ENCODE measurements around the gene DOCK2. TPM values are rescaled to one million over a fixed set of nuclear protein-coding genes. Genes with fewer than 3 reads are reported as not detected.

The DOCK2 gene
- total RNA-seq, 1 experiment from 2014 or later = 3.5 TPM

DNA sequence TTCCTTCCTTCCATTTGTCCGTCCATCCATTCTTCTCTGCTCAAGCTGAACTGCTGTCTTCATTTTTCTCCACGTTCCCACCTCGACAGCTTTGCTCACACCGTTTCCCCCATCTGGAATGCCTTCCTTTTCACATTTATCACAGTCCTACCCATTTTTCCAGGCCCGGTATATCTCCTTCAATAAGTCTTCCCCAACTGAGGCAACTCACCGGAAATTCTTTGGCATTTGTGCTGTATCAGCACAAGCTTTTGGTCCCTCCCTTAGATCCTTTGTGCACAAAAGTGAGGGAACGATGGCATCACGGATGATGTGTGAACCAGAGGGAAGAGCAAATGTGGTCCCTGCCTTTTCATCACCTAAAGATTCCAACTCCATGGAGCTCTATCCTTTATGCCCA lies 388.8 kb downstream of the DOCK2 start:
- Histone ChIP-seq H3K4me1 (replicated peaks) (no peaks in the 10 kb centered on the region), H3K27me3 (replicated peaks) (peaks cover 10% of the 10 kb centered on the region; the same call in 1 of the 2 replicates), H3K36me3 (no peaks in the 10 kb centered on the region), H3K4me3 (no peak overlapping the region), H3K9me3 (replicated peaks) (no peaks in the 10 kb centered on the region), H3K27ac (no peak overlapping the region)
- no peak for DNase-seq (ENCODE audit: low read depth in 1 of 2, low spot score in 2 of 2)

DNA sequence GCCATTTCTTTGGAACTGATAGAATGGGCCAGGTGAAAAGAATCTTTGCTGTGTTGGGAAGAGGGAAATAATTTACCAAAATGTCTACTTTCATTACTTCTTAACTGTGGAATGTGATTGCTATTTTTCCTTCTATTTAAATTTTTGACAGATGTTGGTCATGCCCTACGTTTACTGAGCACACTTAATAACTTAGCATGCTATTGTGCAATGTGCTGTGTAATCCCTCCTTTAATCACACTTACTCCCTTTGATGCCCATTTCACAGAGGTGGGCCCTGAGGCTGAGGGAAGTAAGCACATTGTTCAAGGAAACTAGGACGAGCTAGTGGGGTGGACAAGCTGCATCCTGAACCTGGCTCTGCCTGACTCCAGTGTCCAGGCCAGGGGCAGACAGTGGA lies 391.0 kb downstream of the DOCK2 start:
- no peaks in the 10 kb centered on the region for H3K36me3 ChIP-seq
- no peaks in the 10 kb centered on the region for H3K4me1 ChIP-seq (replicated peaks)
- H3K9me3 ChIP-seq (replicated peaks) = no peaks in the 10 kb centered on the region
- no peak overlapping the region for H3K4me3 ChIP-seq
- DNase-seq (ENCODE audit: low read depth in 1 of 2, low spot score in 2 of 2) = no peak
- H3K27ac ChIP-seq = no peak overlapping the region
- H3K27me3 ChIP-seq (replicated peaks) = peaks cover 13% of the 10 kb centered on the region

DNA sequence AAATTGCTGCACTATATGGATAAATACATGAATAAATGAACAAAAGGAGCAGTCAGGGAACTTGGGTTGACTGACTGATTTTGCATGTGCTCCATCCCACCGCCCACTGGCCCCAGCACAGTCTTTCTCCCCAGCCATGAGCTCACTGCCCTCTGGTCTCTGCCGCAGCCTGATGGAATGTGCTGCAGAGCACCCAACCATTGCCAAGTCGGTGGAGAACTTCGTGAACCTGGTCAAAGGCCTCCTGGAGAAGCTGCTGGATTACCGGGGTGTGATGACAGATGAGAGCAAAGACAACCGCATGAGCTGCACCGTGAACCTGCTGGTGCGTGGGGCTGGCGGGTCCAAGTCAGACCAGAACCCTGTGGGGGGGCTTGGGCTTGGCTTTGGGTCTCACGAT lies 397.2 kb downstream of the DOCK2 start:
- H3K27me3 ChIP-seq (replicated peaks) = peaks cover 4% of the 10 kb centered on the region; the same call in 1 of the 2 replicates
- no peak overlapping the region for H3K4me3 ChIP-seq
- no peaks in the 10 kb centered on the region for H3K36me3 ChIP-seq
- no peaks in the 10 kb centered on the region for H3K4me1 ChIP-seq (replicated peaks)
- H3K27ac ChIP-seq = no peak overlapping the region
- no peaks in the 10 kb centered on the region for H3K9me3 ChIP-seq (replicated peaks)
- DNase-seq (ENCODE audit: low read depth in 1 of 2, low spot score in 2 of 2) = no peak

DNA sequence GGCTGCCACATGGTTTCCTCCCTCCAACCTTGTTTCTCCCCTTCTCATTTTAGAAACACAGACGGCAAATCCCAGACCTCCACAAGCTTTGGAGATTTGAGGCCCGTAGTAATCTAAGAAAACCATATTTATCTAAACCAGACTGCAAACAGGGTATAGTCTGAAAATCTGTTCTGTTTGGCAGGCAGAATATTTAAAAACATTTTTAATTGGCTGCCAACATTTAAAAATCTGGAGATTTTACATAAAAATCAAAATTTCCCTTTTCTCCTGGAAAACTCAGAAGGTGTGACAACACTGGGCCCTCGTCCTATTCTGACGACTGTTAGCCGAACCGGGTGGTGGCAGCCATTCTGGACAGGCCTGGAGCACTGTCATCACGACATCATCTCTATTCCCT lies 401.2 kb downstream of the DOCK2 start:
- Histone ChIP-seq H3K27ac (no peak overlapping the region), H3K9me3 (replicated peaks) (no peaks in the 10 kb centered on the region), H3K36me3 (no peaks in the 10 kb centered on the region), H3K4me1 (replicated peaks) (no peaks in the 10 kb centered on the region), H3K4me3 (no peak overlapping the region), H3K27me3 (replicated peaks) (peaks cover 4% of the 10 kb centered on the region; the same call in 1 of the 2 replicates)
- DNase-seq (ENCODE audit: low read depth in 1 of 2, low spot score in 2 of 2) = no peak

DNA sequence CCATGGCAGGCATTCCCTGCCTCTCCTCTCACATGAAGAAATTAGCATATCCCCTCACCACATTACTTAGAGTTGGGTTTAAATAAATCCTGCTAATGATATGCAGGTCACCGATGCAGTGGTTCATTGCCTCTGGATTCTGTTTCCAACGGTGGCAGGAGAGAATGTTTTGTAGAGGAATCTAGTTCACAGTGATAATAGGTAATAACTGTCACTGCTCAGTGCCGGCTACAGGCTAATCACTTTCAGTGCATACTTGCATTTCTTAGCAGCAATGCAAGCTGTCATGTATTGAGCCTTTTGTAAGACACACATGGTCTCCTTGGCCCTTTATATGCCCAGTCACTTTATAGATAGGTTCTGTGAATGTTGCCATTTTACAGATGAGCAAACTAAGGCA lies 402.8 kb downstream of the DOCK2 start:
- H3K9me3 ChIP-seq (replicated peaks) = no peaks in the 10 kb centered on the region
- no peaks in the 10 kb centered on the region for H3K4me1 ChIP-seq (replicated peaks)
- DNase-seq (ENCODE audit: low read depth in 1 of 2, low spot score in 2 of 2) = no peak
- H3K27ac ChIP-seq = no peak overlapping the region
- peaks cover 4% of the 10 kb centered on the region; the same call in 1 of the 2 replicates for H3K27me3 ChIP-seq (replicated peaks)
- H3K36me3 ChIP-seq = no peaks in the 10 kb centered on the region
- no peak overlapping the region for H3K4me3 ChIP-seq

DNA sequence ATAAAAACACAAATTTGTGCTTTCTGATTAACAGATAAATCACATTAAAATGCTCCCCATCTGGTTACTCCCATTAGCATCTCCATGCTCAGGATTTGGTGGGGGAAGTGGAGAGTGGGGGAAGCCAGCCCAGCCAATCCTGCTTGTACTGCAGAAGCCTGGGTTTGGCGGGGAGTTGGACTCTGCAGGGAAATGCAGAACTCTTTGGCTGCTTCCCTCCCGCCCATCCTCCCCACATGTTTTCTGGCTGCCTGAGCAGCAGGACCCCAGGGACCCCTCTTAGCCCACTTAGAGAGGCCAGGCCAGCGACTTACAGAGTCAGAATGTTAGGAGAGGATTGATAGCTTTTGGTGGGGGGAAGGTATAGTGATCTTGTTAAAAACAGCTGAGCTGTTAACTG lies 409.2 kb downstream of the DOCK2 start:
- Histone ChIP-seq H3K27ac (no peak overlapping the region), H3K4me1 (replicated peaks) (no peaks in the 10 kb centered on the region), H3K27me3 (replicated peaks) (no peaks in the 10 kb centered on the region; the same call in 1 of the 2 replicates), H3K36me3 (no peaks in the 10 kb centered on the region), H3K9me3 (replicated peaks) (no peaks in the 10 kb centered on the region), H3K4me3 (no peak overlapping the region)
- DNase-seq (ENCODE audit: low read depth in 1 of 2, low spot score in 2 of 2) = no peak

DNA sequence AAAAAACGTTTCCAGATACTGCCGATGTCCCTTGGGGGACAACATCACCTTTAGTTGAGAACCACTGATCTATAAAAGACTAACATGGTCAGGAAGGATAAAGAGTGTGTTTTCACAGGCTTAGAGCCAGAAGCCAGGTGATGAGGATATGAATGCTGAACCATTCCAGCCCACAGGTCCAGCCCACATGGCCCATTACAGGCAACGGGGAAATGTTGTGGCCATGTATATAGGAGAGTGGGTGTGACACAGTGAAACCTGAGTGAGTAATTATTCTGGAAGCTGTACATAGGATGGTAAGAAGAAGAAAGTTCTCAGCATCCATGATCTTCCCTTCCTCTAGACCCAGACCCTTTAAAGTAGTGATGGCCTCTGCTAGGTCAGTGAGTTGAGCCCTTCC lies 412.6 kb downstream of the DOCK2 start:
- H3K9me3 ChIP-seq (replicated peaks) = no peaks in the 10 kb centered on the region
- H3K27ac ChIP-seq = no peak overlapping the region
- H3K4me1 ChIP-seq (replicated peaks) = no peaks in the 10 kb centered on the region

DNA sequence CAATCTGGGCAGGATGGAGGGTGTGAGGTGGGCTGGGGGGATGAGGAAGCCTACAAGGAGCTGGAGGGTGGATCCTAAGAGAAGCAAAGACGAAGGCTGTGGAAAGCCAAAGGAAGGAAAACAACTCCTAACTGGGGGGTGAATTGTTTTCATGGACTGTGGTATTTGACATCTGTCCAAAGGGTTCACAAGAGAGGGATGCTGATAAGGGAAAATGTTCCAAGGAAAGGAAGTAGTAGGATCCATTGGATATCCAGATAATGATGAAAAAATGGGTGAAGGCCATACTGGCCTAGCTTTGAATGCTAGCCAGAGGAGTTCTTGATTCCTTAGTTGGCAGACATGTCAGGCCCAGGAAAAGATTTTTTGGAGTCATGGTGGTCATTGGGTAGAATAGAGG lies 416.8 kb downstream of the DOCK2 start:
- H3K27ac ChIP-seq = no peak overlapping the region
- H3K9me3 ChIP-seq (replicated peaks) = no peaks in the 10 kb centered on the region
- peaks cover 6% of the 10 kb centered on the region; the same call in 1 of the 2 replicates for H3K27me3 ChIP-seq (replicated peaks)
- no peak for DNase-seq (ENCODE audit: low read depth in 1 of 2, low spot score in 2 of 2)
- H3K4me1 ChIP-seq (replicated peaks) = no peaks in the 10 kb centered on the region
- H3K4me3 ChIP-seq = no peak overlapping the region
- no peaks in the 10 kb centered on the region for H3K36me3 ChIP-seq

More for the DNA sequence above, 412.6 kb downstream of the DOCK2 start:
- H3K27me3 ChIP-seq (replicated peaks) = peaks cover 6% of the 10 kb centered on the region; the same call in 1 of the 2 replicates
- DNase-seq (ENCODE audit: low read depth in 1 of 2, low spot score in 2 of 2) = no peak
- H3K36me3 ChIP-seq = no peaks in the 10 kb centered on the region
- no peak overlapping the region for H3K4me3 ChIP-seq

DNA sequence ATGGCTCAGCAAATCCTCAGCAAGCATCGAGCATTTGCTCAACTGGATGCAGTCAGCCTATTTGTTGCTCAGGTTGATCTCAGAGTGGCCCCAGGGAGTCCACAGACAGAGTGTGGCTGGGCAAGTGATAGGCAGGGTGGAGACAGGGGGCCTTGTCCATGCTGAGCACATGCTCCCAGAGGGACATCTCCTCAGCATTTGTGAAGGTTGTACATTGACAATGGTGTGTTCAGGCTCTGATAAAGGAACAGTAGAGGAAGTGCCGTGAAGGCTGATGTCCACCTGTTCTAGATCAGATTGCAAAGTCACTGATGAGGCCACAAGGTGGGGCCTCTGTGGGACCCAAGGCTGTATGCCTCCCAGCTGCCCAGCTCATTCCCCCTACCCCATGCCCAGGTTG lies 418.5 kb downstream of the DOCK2 start:
- Histone ChIP-seq H3K27me3 (replicated peaks) (peaks cover 6% of the 10 kb centered on the region; the same call in 1 of the 2 replicates), H3K4me1 (replicated peaks) (no peaks in the 10 kb centered on the region), H3K36me3 (no peaks in the 10 kb centered on the region), H3K27ac (no peak overlapping the region), H3K4me3 (no peak overlapping the region), H3K9me3 (replicated peaks) (no peaks in the 10 kb centered on the region)
- no peak for DNase-seq (ENCODE audit: low read depth in 1 of 2, low spot score in 2 of 2)

DNA sequence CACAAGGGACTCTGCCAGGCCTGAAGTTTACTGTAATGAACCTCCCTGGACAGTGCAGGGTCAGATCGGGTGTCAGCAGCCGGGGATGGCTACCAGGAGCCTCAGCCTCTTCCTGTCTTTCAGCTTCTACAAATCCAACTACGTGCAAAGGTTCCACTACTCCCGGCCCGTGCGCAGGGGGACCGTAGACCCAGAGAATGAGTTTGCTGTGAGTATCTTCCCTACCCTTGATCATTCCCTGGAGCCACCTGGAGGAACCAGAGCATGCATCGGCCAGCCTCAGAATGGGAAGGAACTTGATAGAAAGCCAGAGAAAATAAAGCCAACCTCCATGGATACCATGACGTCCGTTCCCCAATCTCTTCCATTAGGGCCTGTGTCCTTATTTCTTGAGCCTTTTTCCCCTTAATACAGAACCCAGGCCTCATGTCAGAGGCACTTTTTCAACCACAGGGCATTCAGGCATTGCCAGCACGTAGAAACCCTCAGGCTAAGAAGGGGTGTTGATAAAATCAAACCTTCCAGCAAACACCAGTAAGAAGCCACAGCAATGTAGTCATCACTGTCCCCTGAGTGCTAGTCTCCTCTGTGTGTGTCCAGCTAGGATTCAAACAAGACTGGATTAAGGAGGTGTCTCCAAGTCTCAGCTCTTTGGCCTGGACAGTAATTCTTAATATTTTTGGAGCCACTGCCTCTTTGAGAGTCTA lies 419.6 kb downstream of the DOCK2 start:
- no peaks in the 10 kb centered on the region for H3K36me3 ChIP-seq
- H3K27ac ChIP-seq = no peak overlapping the region
- H3K4me3 ChIP-seq = no peak overlapping the region
- no peak for DNase-seq (ENCODE audit: low read depth in 1 of 2, low spot score in 2 of 2)
- no peaks in the 10 kb centered on the region for H3K9me3 ChIP-seq (replicated peaks)
- H3K27me3 ChIP-seq (replicated peaks) = peaks cover 13% of the 10 kb centered on the region
- H3K4me1 ChIP-seq (replicated peaks) = no peaks in the 10 kb centered on the region

DNA sequence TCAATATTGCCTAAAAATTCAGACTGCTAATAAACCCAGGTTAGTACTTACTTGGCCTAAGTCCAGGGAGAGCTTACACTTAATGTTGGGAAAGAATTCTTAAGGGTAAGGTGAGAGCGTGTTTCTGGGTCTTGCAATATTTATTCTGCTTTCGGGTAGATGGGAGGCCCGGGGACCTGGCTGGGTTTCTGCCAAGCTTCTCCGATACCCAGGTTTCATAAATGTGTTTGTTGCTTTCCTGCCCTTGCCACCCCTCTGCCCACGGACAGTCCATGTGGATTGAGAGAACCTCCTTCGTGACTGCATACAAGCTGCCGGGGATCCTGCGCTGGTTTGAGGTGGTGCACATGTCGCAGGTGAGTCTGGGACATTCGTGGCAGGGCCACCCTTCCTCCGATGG lies 420.2 kb downstream of the DOCK2 start:
- H3K36me3 ChIP-seq = no peaks in the 10 kb centered on the region
- no peak for DNase-seq (ENCODE audit: low read depth in 1 of 2, low spot score in 2 of 2)
- peaks cover 13% of the 10 kb centered on the region for H3K27me3 ChIP-seq (replicated peaks)

DNA sequence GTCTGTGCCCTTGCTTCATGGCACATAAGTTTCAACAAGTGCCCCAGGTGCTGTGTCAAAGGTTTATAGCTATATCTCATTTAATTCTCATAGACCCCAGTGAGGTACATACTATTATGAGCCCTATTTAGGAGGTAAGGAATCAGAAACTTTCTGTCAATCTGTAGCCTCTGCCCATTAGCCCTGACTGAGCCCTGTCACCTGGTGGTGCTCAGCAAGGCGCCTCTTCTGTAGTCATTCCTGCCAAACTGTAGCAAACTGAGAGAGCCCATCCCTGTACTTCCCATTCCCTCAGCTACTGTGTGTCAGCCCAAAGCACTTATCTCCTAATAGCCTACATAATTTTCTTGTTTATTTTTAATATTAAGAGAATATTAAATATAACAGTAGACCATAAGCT lies 422.1 kb downstream of the DOCK2 start:
- Histone ChIP-seq H3K36me3 (no peaks in the 10 kb centered on the region), H3K27me3 (replicated peaks) (peaks cover 7% of the 10 kb centered on the region; the same call in 1 of the 2 replicates), H3K27ac (no peak overlapping the region), H3K4me3 (no peak overlapping the region), H3K4me1 (replicated peaks) (no peaks in the 10 kb centered on the region), H3K9me3 (replicated peaks) (no peaks in the 10 kb centered on the region)
- DNase-seq (ENCODE audit: low read depth in 1 of 2, low spot score in 2 of 2) = no peak

More for the DNA sequence above, 420.2 kb downstream of the DOCK2 start:
- Histone ChIP-seq H3K27ac (no peak overlapping the region), H3K9me3 (replicated peaks) (no peaks in the 10 kb centered on the region), H3K4me1 (replicated peaks) (no peaks in the 10 kb centered on the region), H3K4me3 (no peak overlapping the region)

DNA sequence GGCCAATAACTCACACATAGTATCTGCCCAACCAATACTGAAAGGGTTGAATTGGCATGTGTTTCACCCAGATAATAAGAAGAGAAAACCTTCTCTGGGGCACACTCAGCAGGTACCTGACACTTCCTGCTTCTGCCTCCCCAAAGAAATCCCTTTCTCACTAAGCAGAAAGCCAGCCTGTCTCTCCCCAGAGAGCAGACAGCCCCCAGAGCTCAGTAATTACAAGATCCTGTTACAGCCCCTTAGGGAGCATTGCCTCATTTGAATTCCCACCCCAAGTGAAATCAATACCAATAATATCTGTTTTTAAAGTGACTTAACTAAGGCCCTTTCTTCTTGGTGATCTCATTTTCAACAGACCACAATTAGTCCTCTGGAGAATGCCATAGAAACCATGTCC lies 430.1 kb downstream of the DOCK2 start:
- Histone ChIP-seq H3K27me3 (replicated peaks) (peaks cover 2% of the 10 kb centered on the region; the same call in 1 of the 2 replicates), H3K9me3 (replicated peaks) (no peaks in the 10 kb centered on the region), H3K36me3 (no peaks in the 10 kb centered on the region), H3K27ac (no peak overlapping the region), H3K4me1 (replicated peaks) (no peaks in the 10 kb centered on the region), H3K4me3 (no peak overlapping the region)
- no peak for DNase-seq (ENCODE audit: low read depth in 1 of 2, low spot score in 2 of 2)

DNA sequence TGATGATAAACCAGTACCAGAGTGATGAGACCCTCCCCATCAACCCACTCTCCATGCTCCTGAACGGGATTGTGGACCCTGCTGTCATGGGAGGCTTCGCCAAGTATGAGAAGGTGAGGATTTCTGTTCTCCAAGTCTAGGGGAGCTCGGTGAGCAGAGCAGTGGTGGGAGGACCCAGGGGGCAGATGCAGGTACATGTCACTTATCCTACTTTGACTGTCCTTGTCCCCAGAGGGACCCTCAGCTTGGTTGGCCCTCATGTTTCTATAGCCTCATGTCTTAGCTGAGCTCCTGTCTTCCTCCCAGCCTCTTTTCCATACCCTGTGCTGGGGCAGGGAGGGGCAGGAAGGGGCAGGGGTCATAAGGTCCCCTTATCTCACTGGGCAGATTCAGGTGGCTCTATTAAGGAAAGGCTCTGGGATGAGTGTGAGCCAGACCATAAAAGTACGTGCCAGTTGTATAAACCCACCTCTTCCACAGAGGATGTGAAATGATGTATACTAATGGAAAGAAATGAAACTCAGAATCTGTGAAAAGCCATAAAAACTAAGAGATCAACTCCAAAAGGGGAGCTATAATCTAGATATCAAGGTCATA lies 430.6 kb downstream of the DOCK2 start:
- Histone ChIP-seq H3K27me3 (replicated peaks) (peaks cover 6% of the 10 kb centered on the region; the same call in 1 of the 2 replicates), H3K4me1 (replicated peaks) (no peaks in the 10 kb centered on the region), H3K27ac (no peak overlapping the region)

More for the DNA sequence above, 430.6 kb downstream of the DOCK2 start:
- Histone ChIP-seq H3K4me3 (no peak overlapping the region), H3K36me3 (no peaks in the 10 kb centered on the region), H3K9me3 (replicated peaks) (no peaks in the 10 kb centered on the region)
- no peak for DNase-seq (ENCODE audit: low read depth in 1 of 2, low spot score in 2 of 2)
